Prostate gland (tissue), 2 donors: ENCODE measurements around the gene SRRM3.

Source experiments
- CTCF ChIP-seq, 4 experiments: fragments of 200-600 bp in 2 of 4; fragments of 450-650 bp in 2 of 4; sonication (generic) in 2 of 4; IDR thresholded peaks; 1 replicate in 3 of 4; 2 replicates in 1 of 4; pipeline ENCODE4 v1.5.1; 2016 to 2019; ENCODE audit warnings: antibody characterized with exemption in 4 of 4, mild to moderate bottlenecking in 2 of 4, moderate library complexity in 2 of 4
- POLR2A ChIP-seq: fragments of 450-650 bp; IDR thresholded peaks from one replicate; pipeline ENCODE4 v1.6.1; 2016; ENCODE audit warnings: antibody characterized with exemption, mild to moderate bottlenecking
- POLR2AphosphoS5 ChIP-seq: sonication (generic); formaldehyde crosslinking; IDR thresholded peaks from one replicate; pipeline ENCODE4 v1.6.1; 2017; ENCODE audit warnings: antibody characterized with exemption

- TF ChIP-seq CTCF (IDR thresholded peaks at IDR 0.05) (no peak), POLR2A (no peak), POLR2AphosphoS5 (no peak)
These were observed 34.5 kb downstream of the SRRM3 start for GRCh38 chr7:76236224-76236623.
